ENCODE measurements around the gene CRY2. TPM values are rescaled to one million over a fixed set of nuclear protein-coding genes. Genes with fewer than 3 reads are reported as not detected.
"Not testable (repeated sequence)": the region's sequence is repeated elsewhere in the genome, so short reads cannot be mapped to it uniquely, and the experiment has no call there.

CRY2 gene
- total and polyA plus RNA-seq, 2 donors (not counting 1 experiment from before 2014, with no cell fraction given), result 8.3 to 21.5 TPM

DNA sequence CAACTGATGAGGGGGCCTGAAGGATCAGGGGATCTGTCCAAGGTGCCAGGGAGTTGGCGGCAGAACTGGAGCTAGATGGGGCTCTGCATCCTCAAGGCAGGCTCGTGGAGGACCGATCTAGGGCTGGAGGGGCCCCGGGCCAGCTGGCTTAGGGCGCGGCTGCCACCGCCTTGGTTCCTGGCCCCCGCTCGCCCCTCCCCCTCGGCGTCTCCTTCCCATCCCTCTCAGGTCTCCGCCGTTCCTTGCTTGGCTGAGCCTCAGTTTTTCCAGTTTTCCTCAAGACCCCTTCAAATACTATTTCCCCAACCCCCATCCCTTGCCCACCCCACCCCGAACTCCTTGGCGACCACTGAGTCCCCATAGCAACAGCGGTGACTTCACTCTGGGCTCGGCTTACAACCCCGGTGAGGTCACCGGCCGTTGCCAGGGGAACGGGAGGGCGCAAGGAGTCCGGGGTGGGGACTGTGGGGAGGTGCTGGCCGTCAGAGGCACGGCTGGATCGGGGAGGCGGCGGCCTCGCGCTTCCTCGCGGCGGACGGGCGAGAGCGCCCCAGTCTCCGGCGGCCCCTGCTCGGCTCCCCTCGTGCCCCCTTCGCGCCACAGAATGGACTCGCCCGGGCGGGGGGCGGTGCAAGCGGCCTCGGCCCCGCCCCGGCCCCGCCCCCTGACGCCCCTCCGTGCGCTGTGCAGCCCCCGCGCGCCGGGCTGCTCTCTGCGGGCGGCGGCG is 52.3 kb downstream of the CRY2 start:
- peak overlapping the region; percentile 52 for H2AFZ ChIP-seq (ENCODE audit: low read length)
- peaks cover 14% of the 10 kb centered on the region for H3K27me3 ChIP-seq (ENCODE audit: control insufficient read depth, insufficient read depth, low read length)
- TF ChIP-seq EZH2 (IDR thresholded peaks at IDR 0.05; ENCODE audit: low read length, missing control alignments), result no peak
- TF ChIP-seq CTCF (conservative IDR thresholded peaks at IDR 0.05 in 1 of 2, IDR thresholded peaks at IDR 0.05 in 1 of 2; ENCODE audit: low read depth in 1 of 2, low read length in 2 of 2), result no peak
- peaks cover 3% of the 10 kb centered on the region for H3K4me1 ChIP-seq (ENCODE audit: control insufficient read depth, extremely low read depth, insufficient read depth, low read length)
- H3K4me2 ChIP-seq (ENCODE audit: extremely low read depth, insufficient read depth, low read length), result peak overlapping the region; percentile 35
- H3K79me2 ChIP-seq (ENCODE audit: control insufficient read depth, insufficient read depth, low read length), result no peaks in the 10 kb centered on the region
- peaks cover 4% of the 10 kb centered on the region for H3K36me3 ChIP-seq (ENCODE audit: control insufficient read depth, insufficient read depth, low read length)
- peak overlapping the region; percentile 84 for H3K27ac ChIP-seq (ENCODE audit: insufficient read depth, low read length)
- H3K9ac ChIP-seq (ENCODE audit: insufficient read depth, low read length), result peak overlapping the region; percentile 87
- H4K20me1 ChIP-seq (ENCODE audit: control insufficient read depth, extremely low read depth, insufficient read depth, low read length), result no peaks in the 10 kb centered on the region
- peak overlapping the region; percentile 25 to 69 (median 58) for H3K4me3 ChIP-seq (replicated peaks in 1 of 4; ENCODE audit: control extremely low read depth in 1 of 4, insufficient read depth in 1 of 4, low read depth in 3 of 4, low read length in 4 of 4)
- DNase-seq (ENCODE audit: low read depth in 2 of 2), result peak; percentile 87 to 92
- H3K9me3 ChIP-seq (ENCODE audit: control insufficient read depth, insufficient read depth, low read depth, low read length), result no peaks in the 10 kb centered on the region

GRCh38 chr11:45900175-45900800 is 53.0 kb downstream of the CRY2 start:
- H2AFZ ChIP-seq (ENCODE audit: low read length); H4K20me1 ChIP-seq (ENCODE audit: control insufficient read depth, extremely low read depth, insufficient read depth, low read length); DNase-seq (ENCODE audit: low read depth in 2 of 2); H3K36me3 ChIP-seq (ENCODE audit: control insufficient read depth, insufficient read depth, low read length); H3K9me3 ChIP-seq (ENCODE audit: control insufficient read depth, insufficient read depth, low read depth, low read length); H3K4me1 ChIP-seq (ENCODE audit: control insufficient read depth, extremely low read depth, insufficient read depth, low read length); H3K79me2 ChIP-seq (ENCODE audit: control insufficient read depth, insufficient read depth, low read length): not testable (repeated sequence)
- peak overlapping the region; percentile 73 for H3K4me2 ChIP-seq (ENCODE audit: extremely low read depth, insufficient read depth, low read length)
- H3K27me3 ChIP-seq (ENCODE audit: control insufficient read depth, insufficient read depth, low read length), result peaks cover 14% of the 10 kb centered on the region
- H3K27ac ChIP-seq (ENCODE audit: insufficient read depth, low read length), result peak overlapping the region; percentile 84
- peak overlapping the region; percentile 87 for H3K9ac ChIP-seq (ENCODE audit: insufficient read depth, low read length)
- H3K4me3 ChIP-seq (replicated peaks in 1 of 4; ENCODE audit: control extremely low read depth in 1 of 4, insufficient read depth in 1 of 4, low read depth in 3 of 4, low read length in 4 of 4), result peak overlapping the region; percentile 46 to 69 (median 56)

GRCh38 chr11:45900916-45901617 is 53.8 kb downstream of the CRY2 start:
- H4K20me1 ChIP-seq (ENCODE audit: control insufficient read depth, extremely low read depth, insufficient read depth, low read length), result no peaks in the 10 kb centered on the region
- no peak overlapping the region for H2AFZ ChIP-seq (ENCODE audit: low read length)
- no peak overlapping the region for H3K27ac ChIP-seq (ENCODE audit: insufficient read depth, low read length)
- H3K9me3 ChIP-seq (ENCODE audit: control insufficient read depth, insufficient read depth, low read depth, low read length), result no peaks in the 10 kb centered on the region
- peak overlapping the region; percentile 46 to 69 (median 56) for H3K4me3 ChIP-seq (replicated peaks in 1 of 4; ENCODE audit: control extremely low read depth in 1 of 4, insufficient read depth in 1 of 4, low read depth in 3 of 4, low read length in 4 of 4)
- H3K79me2 ChIP-seq (ENCODE audit: control insufficient read depth, insufficient read depth, low read length), result no peaks in the 10 kb centered on the region
- H3K27me3 ChIP-seq (ENCODE audit: control insufficient read depth, insufficient read depth, low read length), result peaks cover 14% of the 10 kb centered on the region
- TF ChIP-seq EZH2 (IDR thresholded peaks at IDR 0.05; ENCODE audit: low read length, missing control alignments) (no peak), CTCF (conservative IDR thresholded peaks at IDR 0.05 in 1 of 2, IDR thresholded peaks at IDR 0.05 in 1 of 2; ENCODE audit: low read depth in 1 of 2, low read length in 2 of 2) (no peak)
- peak overlapping the region; percentile 73 for H3K4me2 ChIP-seq (ENCODE audit: extremely low read depth, insufficient read depth, low read length)
- H3K36me3 ChIP-seq (ENCODE audit: control insufficient read depth, insufficient read depth, low read length), result peaks cover 4% of the 10 kb centered on the region
- DNase-seq (ENCODE audit: low read depth in 2 of 2), result no peak
- no peak overlapping the region for H3K9ac ChIP-seq (ENCODE audit: insufficient read depth, low read length)
- H3K4me1 ChIP-seq (ENCODE audit: control insufficient read depth, extremely low read depth, insufficient read depth, low read length), result peaks cover 3% of the 10 kb centered on the region

Data from fibroblast of lung (primary cell).